ENCODE results near the gene ZBTB7C.

ZBTB7C gene

GRCh38 chr18:48026216-48026615, 383.0 kb downstream of the ZBTB7C start:
- Histone ChIP-seq H3K36me3 (ENCODE audit: low read length) (no peaks in the 10 kb centered on the region), H2AFZ (ENCODE audit: low read depth, low read length, severe bottlenecking) (no peak overlapping the region), H3K9me2 (replicated peaks; ENCODE audit: insufficient read depth, low read length) (no peaks in the 10 kb centered on the region), H4K20me1 (ENCODE audit: low read depth, low read length) (no peaks in the 10 kb centered on the region), H3K4me2 (ENCODE audit: low read depth, low read length, poor library complexity, severe bottlenecking) (no peak overlapping the region), H3K4me3 (ENCODE audit: insufficient read depth, low read length, poor library complexity, severe bottlenecking) (no peak overlapping the region), H3K79me2 (ENCODE audit: insufficient read depth, low read length) (no peaks in the 10 kb centered on the region), H3K9ac (ENCODE audit: low read length) (no peak overlapping the region), H3F3A (ENCODE audit: insufficient read depth) (no peaks in the 10 kb centered on the region), H3K27ac (ENCODE audit: low read depth, low read length) (no peak overlapping the region), H3K9me3 (ENCODE audit: insufficient read depth, low read length) (no peaks in the 10 kb centered on the region), H3K27me3 (ENCODE audit: low read length) (no peaks in the 10 kb centered on the region)
- no peak for TF ChIP-seq CTCF (IDR thresholded peaks at IDR 0.05; ENCODE audit: insufficient read depth, low read length, poor library complexity, severe bottlenecking)
- no peak for TF ChIP-seq EZH2phosphoT487 (conservative IDR thresholded peaks at IDR 0.05; ENCODE audit: low read length)

DNA sequence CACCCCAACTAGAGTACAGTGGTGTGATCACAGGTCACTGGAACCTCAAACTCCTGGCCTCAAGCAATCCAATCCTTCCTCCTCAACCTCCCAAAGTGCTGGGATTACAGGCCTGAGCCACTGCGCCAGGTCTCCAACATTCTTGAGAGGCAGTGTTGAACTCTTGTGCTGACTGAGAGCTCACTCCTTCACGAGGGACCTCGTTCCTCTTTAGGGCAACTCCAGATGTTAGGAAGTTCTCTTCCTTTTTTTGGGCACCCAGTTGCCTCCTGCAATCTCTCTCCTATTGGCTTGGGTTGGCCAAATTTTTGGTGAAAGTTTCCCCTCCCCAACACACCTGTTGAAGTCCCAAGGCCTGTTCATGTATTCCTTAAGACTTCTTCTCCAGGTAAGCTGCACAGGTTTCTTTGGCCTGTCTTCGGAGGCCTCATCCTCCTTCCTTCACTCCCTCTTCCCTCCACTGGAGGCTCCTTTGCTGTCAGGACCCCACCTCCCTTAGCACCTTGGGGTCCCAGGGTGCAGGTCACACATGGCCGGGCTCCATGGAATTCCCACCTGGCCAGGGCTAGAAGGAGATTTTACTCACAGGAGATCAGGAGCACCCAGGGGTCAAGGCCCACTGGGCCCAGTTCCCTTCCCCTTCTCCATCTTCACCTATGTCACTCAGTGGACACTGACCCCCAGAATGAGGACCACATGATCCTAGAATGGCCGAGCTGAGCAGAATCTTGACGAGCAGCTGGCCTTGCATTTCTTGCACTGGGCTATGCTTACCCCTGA, 384.1 kb downstream of the ZBTB7C start:
- Histone ChIP-seq H3K9me2 (replicated peaks; ENCODE audit: insufficient read depth, low read length) (no peaks in the 10 kb centered on the region), H3F3A (ENCODE audit: insufficient read depth) (no peaks in the 10 kb centered on the region), H3K27me3 (ENCODE audit: low read length) (no peaks in the 10 kb centered on the region), H3K4me3 (ENCODE audit: insufficient read depth, low read length, poor library complexity, severe bottlenecking) (no peak overlapping the region), H3K4me2 (ENCODE audit: low read depth, low read length, poor library complexity, severe bottlenecking) (no peak overlapping the region), H3K9ac (ENCODE audit: low read length) (no peak overlapping the region), H2AFZ (ENCODE audit: low read depth, low read length, severe bottlenecking) (no peak overlapping the region), H4K20me1 (ENCODE audit: low read depth, low read length) (no peaks in the 10 kb centered on the region), H3K9me3 (ENCODE audit: insufficient read depth, low read length) (no peaks in the 10 kb centered on the region), H3K79me2 (ENCODE audit: insufficient read depth, low read length) (no peaks in the 10 kb centered on the region), H3K36me3 (ENCODE audit: low read length) (no peaks in the 10 kb centered on the region), H3K27ac (ENCODE audit: low read depth, low read length) (no peak overlapping the region)
- no peak for TF ChIP-seq EZH2phosphoT487 (conservative IDR thresholded peaks at IDR 0.05; ENCODE audit: low read length)
- TF ChIP-seq CTCF (IDR thresholded peaks at IDR 0.05; ENCODE audit: insufficient read depth, low read length, poor library complexity, severe bottlenecking) = no peak

DNA sequence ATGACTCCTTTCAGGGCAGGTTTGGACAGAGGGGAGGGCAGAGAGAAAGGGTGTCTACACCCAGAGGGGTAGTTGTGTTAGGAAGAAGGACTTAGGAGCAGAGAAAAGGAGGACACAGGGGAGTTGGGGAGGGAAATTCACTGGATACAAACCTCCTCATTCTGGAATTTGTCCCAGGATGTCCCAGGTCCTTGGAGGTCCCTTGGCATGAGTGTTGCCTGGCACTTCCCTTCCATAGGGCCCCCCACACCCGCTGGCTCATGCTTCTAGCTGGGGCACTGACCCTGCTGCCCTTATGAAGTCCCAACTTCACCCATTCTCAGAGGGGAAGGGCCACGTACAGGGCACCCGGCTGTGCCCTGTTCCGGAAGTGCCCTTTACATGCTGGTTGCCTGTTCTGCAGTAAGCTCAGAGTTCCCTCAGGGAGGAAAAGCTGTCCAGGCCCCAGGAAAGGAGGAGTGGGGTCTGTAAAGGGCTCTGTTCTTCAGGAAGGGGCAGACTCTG, 385.1 kb downstream of the ZBTB7C start:
- no peak overlapping the region for H3K4me3 ChIP-seq (ENCODE audit: insufficient read depth, low read length, poor library complexity, severe bottlenecking)
- no peaks in the 10 kb centered on the region for H4K20me1 ChIP-seq (ENCODE audit: low read depth, low read length)
- no peaks in the 10 kb centered on the region for H3K27me3 ChIP-seq (ENCODE audit: low read length)
- H3K36me3 ChIP-seq (ENCODE audit: low read length) = no peaks in the 10 kb centered on the region
- no peak overlapping the region for H2AFZ ChIP-seq (ENCODE audit: low read depth, low read length, severe bottlenecking)
- no peak overlapping the region for H3K27ac ChIP-seq (ENCODE audit: low read depth, low read length)
- H3K79me2 ChIP-seq (ENCODE audit: insufficient read depth, low read length) = no peaks in the 10 kb centered on the region
- H3K9me3 ChIP-seq (ENCODE audit: insufficient read depth, low read length) = no peaks in the 10 kb centered on the region
- H3K9ac ChIP-seq (ENCODE audit: low read length) = no peak overlapping the region
- H3K9me2 ChIP-seq (replicated peaks; ENCODE audit: insufficient read depth, low read length) = no peaks in the 10 kb centered on the region
- TF ChIP-seq EZH2phosphoT487 (conservative IDR thresholded peaks at IDR 0.05; ENCODE audit: low read length) (no peak), CTCF (IDR thresholded peaks at IDR 0.05; ENCODE audit: insufficient read depth, low read length, poor library complexity, severe bottlenecking) (no peak)
- no peak overlapping the region for H3K4me2 ChIP-seq (ENCODE audit: low read depth, low read length, poor library complexity, severe bottlenecking)
- no peaks in the 10 kb centered on the region for H3F3A ChIP-seq (ENCODE audit: insufficient read depth)

All from SU-DHL-6 (cell line).